ENCODE results near the gene KIDINS220.
A peak's percentile ranks its signal among the peaks of the same experiment; 100 is the strongest.

Gene KIDINS220

DNA sequence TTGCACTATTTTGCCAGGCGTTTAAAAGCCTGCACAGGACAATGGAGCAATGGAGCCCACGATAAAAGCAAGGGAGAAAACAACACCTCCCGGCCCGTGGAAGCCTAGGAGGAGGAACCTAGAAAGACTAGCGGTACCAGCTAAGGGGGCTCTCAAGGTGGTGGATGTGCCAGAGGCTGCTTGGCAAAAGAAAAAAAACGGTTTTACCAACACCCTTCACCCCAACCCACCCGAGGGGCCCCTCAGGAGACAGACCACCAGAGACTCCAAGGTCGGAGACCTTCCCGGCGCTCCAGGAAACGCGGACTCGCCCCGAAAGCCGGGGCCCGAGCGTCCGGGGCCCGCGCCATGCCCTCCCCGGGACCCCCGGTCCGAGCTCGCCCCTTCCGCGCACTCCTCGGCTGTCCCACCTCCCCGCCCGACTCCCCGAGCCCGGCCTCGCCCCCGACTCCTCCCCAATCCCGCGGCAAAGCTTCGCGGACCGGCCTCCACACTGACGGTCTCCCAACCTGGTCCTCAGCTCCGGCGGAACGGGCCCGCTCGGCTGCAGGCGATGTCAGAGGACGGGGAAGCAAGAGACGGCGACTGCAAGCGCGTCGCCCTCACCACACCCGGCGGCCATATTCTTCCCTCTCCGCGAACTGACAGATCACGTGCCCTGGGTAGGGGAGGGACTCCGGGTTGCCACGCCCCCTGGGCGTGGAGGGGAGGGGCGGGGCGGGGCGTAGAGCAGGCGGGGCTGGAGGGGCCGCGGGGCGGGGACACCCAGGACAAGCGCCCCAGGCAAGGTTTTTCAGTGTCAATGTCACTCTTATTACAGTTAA lies at the start of gene KIDINS220:
KIDINS220 (minus strand) TSS at position 643 of the 824 bp plus-strand sequence. CDS start 10,520 bp downstream, outside the sequence.
- peak; percentile 42 for DNase-seq

DNA sequence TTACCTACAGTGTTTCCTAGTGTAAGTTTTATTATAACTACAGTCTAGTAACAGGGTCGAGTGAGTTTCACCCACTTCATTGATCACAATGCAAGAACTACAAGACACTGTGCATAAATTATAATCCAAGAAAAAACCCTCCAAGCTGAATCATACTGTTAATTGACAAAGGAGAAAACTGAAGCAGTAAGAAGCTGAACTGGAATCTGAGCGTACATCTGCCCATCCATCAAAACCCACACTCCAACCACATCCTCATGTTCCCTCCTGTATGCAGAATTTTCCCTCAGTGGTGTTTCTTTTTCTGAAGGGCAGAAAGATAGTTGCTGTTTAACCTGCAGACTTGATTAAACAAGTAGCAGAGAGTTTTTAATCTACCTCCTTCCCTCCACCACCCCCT lies 49.5 kb upstream of the KIDINS220 start:
- no peak for DNase-seq

DNA sequence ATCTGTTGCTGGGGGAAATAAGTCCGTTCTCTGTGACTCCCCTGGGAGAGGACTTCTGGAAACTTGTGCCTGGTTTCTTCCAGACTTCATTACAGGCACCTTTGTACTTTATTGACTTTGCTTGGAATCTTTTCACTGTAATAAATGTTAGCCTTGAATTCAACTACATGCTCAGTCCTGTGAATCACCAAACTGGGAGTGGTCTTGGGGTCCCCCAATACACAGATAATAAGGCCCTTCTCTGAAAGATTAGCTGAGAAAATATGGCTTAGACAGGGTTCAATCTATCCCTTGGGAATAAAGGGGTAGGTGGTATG lies 48.7 kb upstream of the KIDINS220 start:
- no peak for DNase-seq

DNA sequence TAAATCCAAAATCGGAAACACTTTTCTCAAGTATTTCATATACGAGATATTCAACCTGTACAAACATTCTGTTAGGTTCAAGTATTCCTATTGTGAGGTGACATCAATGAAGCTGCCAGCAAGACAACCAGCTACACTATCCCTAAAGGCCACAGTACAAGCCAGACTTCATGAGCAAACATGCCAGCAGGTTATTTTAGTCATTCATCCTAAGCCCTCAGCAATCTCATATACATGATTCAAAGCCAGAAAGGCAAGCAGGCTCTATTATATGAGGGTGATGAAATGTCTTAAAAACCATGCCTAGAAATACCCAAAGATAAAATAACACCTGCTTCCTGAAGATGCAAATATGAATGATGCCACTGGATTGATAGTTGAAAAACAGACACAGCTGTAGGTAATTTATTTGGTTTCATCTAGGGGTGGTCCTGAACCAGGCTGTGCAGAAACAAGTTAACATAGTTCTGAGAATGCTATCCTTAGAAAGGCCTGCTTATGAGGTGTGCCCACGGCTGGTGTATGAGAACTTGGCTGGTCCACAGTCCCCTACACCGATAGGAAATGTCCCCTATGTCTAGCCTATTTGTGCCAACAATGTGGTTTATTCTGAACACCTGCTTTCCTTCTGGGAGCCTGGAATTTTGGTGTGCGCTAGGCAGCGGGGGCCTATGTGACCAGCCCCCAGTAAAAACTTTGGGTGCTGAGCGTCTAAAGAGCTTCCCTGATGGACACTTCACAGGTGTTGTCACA lies 48.2 kb upstream of the KIDINS220 start:
- DNase-seq: no peak

DNA sequence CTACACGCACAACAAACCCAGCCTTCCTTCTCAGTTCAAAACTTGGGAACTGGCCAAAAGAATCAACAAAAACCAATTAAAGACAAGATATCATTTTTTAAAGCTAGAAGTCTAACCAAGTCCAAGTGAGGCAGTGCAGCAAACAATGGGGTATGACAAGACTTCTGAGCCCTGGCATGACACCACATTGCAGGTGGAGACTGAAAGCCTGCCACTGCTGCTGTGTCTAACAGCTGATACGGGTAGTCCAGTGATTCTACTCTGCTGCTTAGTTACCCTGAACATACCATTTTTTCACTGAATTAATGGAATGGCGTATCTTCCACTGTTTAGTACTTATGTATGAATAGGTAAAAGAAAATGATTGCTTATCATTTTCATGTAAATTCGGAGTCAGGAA lies 47.4 kb upstream of the KIDINS220 start:
- no peak for DNase-seq

DNA sequence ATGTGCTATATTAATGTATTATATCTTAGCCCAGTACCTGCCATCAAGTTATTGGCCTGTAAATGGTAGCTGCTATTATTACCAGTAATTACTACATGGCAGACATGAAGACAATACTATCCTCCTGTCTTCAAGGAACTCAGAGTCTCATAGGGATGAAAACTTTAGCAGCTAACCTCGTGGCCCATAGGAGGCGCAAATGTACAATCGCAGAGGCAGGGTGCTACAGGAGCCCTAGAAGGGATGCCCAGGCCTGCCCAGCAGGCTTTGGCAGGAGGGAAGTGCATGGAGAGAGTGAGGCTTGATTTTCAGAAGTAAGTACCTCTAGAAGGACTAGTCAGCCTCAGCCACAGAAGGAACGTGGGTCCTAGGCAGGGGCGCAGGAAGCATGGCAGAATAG lies 44.7 kb upstream of the KIDINS220 start:
- no peak for DNase-seq

DNA sequence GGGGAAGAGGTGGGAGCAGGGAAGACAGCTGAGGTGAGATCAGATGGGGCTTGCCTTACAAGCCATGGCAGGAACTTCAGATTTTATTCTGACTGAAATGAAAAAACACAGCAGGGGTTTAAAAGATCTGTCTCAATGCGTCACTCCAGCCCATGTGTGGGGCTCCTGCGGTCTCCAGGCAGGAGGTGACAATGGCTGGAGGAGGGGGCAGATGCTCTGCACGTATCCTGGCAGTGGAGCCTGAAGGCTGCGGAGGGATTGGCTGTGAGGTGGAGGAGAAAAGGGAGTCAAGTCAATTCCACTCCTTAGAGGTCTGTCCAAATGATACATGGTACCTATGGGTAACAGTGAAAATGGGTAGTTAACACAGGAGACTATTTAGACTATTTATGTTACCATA lies 40.5 kb upstream of the KIDINS220 start:
- DNase-seq: no peak

DNA sequence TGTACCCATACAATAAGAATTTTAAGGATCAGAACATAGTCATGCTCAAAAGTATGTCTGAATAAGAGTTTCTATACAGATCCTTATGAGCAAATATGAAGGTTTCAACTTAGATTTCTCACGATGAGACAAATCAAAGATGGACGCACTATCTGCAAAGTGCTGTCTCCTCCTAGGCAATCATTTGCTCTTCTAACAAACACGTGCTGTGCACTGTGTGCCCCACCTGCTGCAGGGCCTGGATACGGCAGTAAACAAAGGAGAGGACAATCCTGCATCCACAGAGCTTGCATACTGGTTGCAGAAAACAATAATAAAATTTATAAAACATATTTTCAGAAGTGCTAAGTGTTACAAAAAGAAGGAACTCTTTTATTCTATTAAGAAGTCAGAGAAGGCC lies 39.9 kb upstream of the KIDINS220 start:
- DNase-seq: no peak

DNA sequence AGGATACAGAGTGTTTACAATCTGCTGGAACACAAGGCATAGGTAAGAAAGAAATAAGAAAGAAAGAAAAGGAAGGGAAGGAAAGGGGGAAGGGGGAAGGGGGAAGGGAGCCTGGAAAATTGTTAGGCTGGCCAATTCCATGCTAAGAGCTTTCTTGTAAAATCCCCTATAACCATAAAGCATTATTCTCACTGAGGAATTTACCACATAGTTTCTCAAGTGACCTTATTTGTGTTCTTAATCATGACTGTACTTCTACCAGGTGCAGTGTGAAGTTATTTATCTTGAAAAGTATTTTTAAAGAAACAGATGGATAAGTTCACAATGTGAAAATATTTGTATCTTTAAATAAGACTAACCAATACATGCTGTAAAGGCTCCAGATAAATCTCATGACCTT lies 39.2 kb upstream of the KIDINS220 start:
- no peak for DNase-seq

DNA sequence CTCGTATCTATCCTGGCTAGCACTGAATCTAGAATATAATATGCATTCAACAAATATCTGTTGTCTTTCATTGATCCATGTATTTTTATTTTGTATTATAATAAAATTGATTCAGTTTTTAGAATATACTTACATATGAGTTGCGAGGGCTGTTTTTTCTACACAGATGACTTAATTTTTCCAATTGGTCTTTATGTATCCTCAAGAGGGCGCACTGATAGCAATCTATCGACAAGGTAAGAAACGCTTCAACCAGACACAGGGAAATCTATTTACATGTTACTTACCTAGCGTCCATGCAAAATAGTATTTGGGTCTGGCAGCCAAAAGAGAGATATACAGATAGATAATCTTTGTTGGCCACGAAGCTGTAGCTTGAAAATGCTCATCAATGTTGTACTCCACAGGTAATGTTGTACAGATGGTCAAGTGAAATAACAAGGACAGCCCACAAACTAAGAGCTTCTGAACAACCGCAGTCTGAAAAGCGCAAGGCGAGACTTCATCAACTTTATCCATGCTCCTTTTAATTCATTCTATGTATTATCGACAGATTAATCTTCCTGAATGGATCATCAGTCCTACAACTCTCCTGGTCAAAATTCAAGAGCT lies 35.5 kb upstream of the KIDINS220 start:
- peak; percentile 66 for DNase-seq

DNA sequence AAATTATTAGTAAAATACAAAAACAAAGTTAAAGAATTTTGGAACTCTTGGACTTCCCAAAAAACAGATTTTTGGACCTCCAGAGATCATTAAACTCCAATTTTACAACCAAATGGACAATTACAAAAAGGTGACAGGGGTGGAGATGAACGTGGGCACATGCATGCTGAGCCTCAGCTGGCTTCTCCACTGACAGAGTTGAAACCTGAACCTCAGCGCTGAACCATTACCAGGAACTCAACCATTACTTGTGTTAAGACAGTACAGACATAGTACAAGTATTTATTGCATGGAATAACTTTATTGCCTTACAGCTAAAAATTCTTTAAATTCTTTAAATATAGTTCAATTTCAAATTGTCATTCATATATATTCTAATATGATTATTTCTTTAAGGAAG lies 33.0 kb upstream of the KIDINS220 start:
- no peak for DNase-seq

DNA sequence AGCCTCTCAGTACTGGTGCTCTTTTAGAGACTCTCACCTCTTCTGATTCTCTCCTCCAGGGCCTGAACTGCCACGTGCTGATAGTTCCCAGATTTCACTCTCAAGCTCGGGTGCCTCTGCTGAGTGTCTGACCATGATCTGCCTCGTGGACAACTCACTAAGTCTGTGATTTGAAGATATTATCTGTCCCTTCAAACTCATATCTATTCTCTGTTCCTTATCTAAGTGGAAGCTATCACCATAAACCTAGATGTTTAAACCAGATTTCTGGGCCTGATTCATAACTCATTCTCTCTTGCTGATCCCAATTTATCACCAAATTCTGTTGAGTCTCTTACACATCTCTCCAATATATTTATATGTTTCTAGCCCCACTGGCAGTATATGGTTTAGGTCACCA lies 29.9 kb upstream of the KIDINS220 start:
- no peak for DNase-seq

DNA sequence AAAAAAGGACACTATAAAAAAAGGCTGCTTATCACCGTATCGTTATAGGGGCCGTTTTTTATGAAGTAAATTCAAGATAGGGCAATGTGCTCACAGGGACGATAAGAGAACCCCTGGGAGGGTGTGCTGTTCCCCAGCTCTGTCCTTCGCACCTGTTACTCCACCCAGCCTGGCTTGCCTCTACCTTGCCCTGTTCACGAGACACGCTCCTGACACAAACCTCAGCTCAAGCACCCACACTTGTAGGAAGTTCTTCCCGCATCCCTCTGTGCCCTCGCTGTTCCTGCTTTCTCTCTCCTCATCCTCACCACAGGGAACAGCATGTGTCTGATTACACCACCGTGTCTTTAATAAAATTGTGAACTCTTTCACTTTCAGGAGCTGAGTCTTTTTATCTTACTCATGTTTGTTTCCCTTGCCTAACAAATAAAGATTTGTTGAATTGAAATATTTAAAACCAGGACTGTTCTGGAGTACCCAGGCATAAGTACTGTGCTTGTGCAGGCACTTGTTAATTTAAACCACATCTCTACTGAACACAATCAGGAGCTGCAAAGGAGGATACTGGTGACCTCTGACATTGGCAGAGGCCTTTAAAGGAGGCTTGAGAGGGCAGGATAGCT lies 26.0 kb upstream of the KIDINS220 start:
- DNase-seq: no peak

DNA sequence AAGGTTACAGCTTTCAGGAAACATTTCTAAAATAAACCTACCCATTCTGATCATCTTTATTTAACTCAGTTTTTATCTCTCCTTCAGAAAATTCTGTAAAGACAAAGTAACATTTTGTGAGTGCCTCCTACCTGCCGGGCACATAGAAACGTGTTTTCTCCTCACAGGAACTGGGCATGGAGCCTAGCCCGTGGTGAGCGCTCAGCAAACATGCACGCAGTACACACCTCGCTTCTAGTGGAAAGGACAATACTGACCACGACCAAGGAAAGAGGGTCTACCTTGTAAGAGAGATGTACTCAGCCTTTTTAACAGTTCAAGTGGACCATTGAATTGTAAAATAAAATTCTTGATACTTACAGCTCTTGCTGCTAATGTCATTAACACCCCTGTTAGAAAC lies 24.8 kb upstream of the KIDINS220 start:
- DNase-seq: no peak

DNA sequence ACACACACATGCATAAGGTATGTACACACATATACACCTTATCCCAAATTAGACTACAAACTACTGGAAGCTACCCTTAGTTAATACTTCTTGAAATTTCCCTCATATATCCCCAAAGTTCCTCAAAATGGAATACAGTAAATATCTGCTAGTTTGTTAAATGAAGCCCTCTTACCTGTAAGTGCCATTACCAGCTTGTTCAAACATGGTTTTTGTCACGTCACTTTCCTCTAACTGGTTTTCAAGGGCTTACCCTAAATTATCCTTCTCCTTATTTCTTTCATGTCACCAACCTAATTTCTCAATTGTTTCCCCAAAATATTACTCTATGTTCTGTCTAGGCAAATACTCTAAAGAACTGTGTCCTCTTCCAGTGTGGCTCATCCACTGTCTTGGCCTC lies 24.4 kb upstream of the KIDINS220 start:
- no peak for DNase-seq

DNA sequence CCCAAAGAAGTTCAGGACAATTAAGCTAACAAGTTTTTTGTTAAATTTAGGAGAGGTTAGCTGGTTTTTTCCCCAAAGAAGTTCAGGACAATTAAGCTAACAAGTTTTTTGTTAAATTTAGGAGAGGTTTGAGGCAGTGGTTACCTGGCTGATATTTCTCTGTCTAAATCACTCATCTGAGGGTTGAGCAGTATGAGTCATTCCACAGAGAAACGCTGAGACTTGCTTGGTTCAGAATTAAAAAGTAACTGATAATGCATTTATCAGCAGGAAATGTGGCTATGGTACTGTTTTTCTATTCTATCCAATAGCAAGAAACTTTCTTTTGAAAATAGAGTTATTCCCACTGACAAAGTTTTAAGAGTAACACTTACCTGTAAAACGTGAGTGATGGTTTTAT lies 22.8 kb upstream of the KIDINS220 start:
- DNase-seq: no peak

DNA sequence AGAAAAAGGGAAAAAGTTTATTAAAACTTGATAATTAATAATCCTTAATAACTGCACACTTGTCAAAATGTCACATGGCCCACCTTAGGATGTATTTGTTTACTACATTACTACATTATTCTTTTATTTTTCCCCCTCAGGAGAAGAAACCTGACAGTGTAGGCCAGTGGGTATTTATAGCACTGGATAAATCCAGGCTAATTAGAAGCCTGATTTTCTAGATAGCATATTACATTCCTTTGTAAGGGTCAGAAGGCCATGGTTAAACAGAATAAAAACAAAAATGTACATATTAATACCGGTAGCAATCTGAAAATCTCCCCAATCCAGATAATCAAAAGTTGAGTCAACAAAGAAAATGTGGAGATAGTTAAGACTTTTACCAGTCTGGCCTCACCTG lies 21.5 kb upstream of the KIDINS220 start:
- DNase-seq: no peak

DNA sequence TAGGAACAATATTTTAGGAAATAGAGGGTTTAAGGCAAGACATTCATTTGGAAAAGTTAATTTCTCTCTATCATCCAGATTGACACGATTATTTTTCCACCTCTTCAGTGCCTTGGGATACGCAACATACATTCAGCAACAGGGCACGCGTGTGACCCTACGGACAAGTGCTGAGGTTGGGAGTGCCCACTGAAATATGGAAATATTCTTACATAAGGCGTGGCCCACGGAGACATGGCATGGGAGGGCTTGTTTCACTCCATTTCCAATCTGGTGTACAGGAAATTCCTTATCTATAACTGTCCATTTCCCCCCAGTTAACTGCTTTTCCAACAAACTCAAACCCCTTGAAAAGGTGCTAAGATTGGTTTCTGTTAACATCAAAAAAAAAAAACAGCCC lies 20.9 kb upstream of the KIDINS220 start:
- no peak for DNase-seq

DNA sequence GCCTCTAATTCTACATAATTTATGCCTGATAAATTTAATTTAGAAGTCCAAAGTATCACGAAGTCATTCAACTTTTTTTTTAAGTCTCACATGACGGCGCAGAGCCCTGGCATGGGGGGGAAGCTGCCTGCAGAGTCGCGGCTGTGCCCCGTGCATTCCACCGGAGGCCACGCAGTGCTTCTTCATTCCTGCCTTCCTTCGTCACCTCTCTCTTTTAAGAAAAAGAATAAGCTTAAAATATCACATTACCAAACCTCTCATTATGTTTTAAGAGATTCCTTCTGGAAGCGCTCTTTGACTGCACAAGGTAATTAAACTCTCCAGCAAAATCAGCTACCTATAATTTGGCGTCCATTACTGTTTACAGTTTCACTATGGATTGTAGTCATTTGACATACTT lies 20.3 kb upstream of the KIDINS220 start:
- no peak for DNase-seq

DNA sequence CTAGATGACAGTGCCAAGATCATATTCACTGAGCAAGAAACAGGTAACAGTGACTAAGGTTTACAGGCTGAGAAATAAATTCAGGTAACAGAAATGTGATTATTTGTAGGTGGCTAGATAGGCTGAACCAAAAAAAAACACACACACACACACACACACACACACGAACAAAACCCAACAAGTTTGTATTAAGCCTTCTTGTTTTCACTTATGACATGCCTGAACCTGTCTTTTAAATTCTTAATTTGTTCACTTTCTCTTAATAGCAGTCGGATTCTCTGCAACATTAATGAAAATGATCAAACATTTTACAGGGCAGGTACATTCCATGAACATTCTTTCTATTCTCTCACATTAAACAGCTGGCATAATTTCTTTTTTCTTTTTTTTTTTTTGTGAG lies 18.8 kb upstream of the KIDINS220 start:
- DNase-seq: no peak

DNA sequence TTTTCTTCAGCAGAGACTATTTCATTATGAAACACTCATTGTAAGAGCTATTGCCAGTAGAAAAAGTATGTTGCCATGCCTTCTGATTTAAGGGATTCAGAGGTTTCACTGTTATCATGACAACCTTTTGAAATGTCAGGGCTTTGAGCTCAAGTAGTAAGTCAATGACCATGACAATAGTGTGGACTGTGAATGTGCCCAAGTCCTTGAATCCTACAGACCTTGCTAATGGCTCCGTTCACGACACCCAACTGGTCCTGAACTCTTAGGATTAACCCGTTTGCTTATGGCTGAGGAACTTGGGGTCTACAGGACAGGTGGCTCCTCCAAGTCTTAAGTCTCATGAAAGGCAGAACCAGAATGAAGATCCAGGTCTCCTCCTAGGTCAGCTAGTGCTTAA lies 17.6 kb upstream of the KIDINS220 start:
- no peak for DNase-seq

DNA sequence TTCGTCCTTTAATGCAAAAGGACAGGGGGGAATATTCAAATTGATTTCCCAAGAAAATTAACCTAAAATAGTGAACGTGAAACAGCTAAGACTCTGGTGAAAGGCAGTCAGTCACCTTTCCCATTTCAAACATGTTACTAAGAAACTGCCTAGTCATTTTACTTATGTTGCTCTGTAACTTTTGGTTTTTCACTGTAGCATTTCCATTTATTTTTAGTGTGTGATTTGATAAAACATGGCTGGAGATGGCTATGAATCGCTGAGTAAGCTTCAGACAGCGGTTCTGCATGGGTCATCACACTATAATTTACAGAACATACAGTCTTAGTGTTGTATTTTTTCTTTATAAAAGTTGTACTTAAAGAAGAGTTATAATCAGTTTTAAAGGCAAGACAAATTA lies 16.0 kb upstream of the KIDINS220 start:
- no peak for DNase-seq

DNA sequence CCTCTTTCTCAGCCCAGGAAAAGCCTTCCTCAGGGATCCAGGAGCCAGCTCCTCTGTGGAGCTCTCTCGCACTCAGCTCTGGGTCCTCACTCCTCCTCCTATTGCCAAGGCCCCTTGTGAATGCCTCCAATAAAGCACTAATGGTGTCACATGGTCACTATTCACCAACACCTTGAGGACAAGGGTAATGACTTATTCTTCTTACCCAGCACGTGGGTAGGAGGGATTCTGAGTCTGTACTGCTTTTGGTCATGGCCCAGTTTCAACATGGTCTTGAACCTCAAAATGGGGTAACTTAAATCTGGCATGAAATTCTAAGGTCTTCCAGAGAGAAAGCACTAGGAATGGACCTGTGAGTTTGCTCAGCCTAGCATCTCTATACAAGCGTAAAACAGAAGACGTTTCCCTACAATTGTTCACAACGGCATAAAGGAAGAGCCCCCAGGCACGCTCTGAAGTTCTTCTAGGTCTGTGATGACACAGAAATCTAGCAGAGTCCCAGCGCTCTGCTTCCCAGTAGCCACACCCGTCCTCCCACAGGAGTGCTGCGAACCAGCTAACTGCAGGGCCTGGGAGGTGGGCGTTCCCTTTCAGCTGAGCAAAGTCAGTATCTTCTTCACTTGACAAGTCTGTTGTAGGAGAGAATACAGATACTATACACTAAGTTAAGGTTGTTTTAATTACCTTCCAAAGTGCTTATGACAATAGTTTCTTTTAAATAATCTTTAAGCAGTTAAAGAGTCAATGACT lies 14.6 kb upstream of the KIDINS220 start:
- no peak for DNase-seq

Data from NCI-H1048 (cell line).